Lower leg skin (tissue), 3 donors: ENCODE results near the gene IL12A.

Experiments
- POLR2A ChIP-seq, 2 donors: fragments of 450-650 bp; IDR thresholded peaks; one replicate each; pipeline ENCODE4 v1.6.1; 2016 to 2017; ENCODE audit warnings: antibody characterized with exemption in 2 of 2, mild to moderate bottlenecking in 1 of 2, moderate library complexity in 1 of 2
- TF ChIP-seq, protein P1 (sequence below), 3 donors: fragments of 450-650 bp; IDR thresholded peaks; one replicate each; pipeline ENCODE4 v1.5.1; 2016; ENCODE audit warnings: antibody characterized with exemption in 3 of 3, mild to moderate bottlenecking in 3 of 3, moderate library complexity in 2 of 3

DNA sequence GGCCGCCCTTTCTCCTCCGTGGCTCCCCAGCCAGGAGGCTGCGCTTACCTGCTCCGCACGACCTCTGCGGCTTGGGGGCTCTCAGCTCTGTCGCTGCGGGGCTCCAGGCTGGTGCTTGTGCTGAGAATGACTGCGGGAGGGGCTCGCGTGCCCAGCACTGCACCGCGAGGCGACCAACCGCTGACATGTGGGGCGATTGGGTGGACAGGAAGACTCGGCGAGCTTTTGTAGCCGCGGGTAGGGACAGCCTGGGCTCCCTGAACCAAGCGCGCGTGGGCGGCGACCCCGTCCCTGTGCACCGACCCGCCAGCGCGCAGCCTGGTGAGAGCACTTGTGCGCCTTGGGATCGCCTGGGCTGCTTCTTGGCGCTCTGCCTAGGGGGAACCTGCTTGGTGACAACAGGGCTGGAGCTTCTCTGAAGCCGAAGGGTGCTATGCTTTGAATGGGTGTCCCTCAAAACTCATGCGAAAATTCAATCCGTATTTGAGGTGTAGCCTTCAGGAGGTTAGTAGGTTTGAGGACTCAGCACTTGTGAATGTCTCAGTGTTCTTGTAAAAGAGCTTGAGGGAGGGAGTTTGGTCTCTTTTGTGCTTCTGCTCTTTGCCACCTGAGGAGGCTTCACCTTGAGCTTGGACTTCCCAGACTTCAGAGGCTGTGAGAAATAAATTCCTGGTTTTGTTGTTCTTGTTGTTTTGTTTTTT, 50.4 kb downstream of the IL12A start:
- TF ChIP-seq, protein P1, sequence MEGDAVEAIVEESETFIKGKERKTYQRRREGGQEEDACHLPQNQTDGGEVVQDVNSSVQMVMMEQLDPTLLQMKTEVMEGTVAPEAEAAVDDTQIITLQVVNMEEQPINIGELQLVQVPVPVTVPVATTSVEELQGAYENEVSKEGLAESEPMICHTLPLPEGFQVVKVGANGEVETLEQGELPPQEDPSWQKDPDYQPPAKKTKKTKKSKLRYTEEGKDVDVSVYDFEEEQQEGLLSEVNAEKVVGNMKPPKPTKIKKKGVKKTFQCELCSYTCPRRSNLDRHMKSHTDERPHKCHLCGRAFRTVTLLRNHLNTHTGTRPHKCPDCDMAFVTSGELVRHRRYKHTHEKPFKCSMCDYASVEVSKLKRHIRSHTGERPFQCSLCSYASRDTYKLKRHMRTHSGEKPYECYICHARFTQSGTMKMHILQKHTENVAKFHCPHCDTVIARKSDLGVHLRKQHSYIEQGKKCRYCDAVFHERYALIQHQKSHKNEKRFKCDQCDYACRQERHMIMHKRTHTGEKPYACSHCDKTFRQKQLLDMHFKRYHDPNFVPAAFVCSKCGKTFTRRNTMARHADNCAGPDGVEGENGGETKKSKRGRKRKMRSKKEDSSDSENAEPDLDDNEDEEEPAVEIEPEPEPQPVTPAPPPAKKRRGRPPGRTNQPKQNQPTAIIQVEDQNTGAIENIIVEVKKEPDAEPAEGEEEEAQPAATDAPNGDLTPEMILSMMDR (IDR thresholded peaks at IDR 0.05), result no peak
- TF ChIP-seq POLR2A (IDR thresholded peaks at IDR 0.05), result no peak
